LHCN-M2 (cell line): ENCODE measurements around the gene TMEM62. TPM values are rescaled to one million over a fixed set of nuclear protein-coding genes. Genes with fewer than 3 reads are reported as not detected.

ENCODE experiments used
- DNase-seq: peaks from one replicate; pipeline ENCODE4 v3.0.0-alpha.2; 2012; ENCODE audit warnings: low read depth
- total RNA-seq: library from RNA; depleted of rRNA; stranded (reverse); fragments of >200 nt; gene quantifications from 2 replicates; pipeline ENCODE4 v1.2.3, GENCODE V29; 2014; rRNA removed

TMEM62 gene
- total RNA-seq, 1 experiment from 2014 or later = 5.2 TPM

DNA sequence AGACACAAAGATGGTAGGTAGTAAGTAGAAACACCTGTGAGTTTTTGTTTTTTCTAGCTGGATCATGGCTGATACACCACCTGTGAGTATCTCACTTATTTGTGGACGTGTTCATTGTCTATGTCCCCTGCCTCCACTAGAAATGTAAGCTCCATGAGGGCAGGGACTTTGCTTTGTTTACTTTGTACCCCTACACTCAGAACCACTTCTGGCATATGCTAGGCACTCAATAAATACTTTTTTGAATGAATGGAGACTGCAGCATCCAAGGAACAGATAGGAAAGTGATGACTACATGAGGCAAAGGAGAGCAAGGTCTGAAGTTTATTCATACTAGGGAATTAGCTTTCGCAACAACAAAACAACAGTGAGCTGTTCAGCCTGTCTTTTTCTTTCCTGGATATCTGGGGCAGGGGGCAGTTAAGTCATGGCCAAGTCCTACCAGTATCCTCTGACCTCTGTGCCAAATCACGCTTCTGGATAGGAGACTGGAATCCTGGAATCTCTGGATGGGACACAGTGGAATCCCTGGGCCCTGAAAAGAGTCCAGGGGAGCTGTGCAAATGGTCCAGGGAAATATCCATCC, 99.0 kb downstream of the TMEM62 start:
- DNase-seq = no peak

Other genes with a start within 250 kb of the TMEM62 start
- 4.0 and 9.6 TPM in 2 replicates for gene TTBK2, start 212.8 kb upstream of the TMEM62 start, total RNA-seq
- 23.0 and 24.7 TPM in 2 replicates for gene UBR1, start 27.5 kb upstream of the TMEM62 start, total RNA-seq
- gene CCNDBP1, start 51.8 kb downstream of the TMEM62 start, total RNA-seq = 50.1 and 53.2 TPM in 2 replicates
- gene EPB42, start 87.4 kb downstream of the TMEM62 start, total RNA-seq = not detected in 2 replicates
- 0.64 TPM in 1 of 2 replicates, not detected in the other for gene TGM5, start 133.3 kb downstream of the TMEM62 start, total RNA-seq
- not detected in 2 replicates for gene TGM7, start 168.7 kb downstream of the TMEM62 start, total RNA-seq
- 10.4 and 13.8 TPM in 2 replicates for gene LCMT2, start 197.0 kb downstream of the TMEM62 start, total RNA-seq
- 20.8 and 24.2 TPM in 2 replicates for gene ZSCAN29, start 237.5 kb downstream of the TMEM62 start, total RNA-seq
- gene TUBGCP4, start 237.5 kb downstream of the TMEM62 start, total RNA-seq = 13.8 and 15.6 TPM in 2 replicates